ENCODE data around the gene HSD3B1.
"Not testable (repeated sequence)": the region's sequence is repeated elsewhere in the genome, so short reads cannot be mapped to it uniquely, and the experiment has no call there.

GRCh38 chr1:119517667-119518066 is 10.7 kb downstream of the HSD3B1 start:
- not testable (repeated sequence) for TF ChIP-seq PTTG1 (tag; IDR thresholded peaks at IDR 0.05; ENCODE audit: low read depth); CTCF (IDR thresholded peaks at IDR 0.05 in 2 of 3, conservative IDR thresholded peaks at IDR 0.05 in 1 of 3; ENCODE audit: insufficient read depth in 2 of 3, low read depth in 1 of 3, low read length in 3 of 3); SREBF2 (CRISPR knock-in tag; IDR thresholded peaks at IDR 0.05); ATF4 (CRISPR knock-in tag; IDR thresholded peaks at IDR 0.05)
